ENCODE measurements around the gene FOXF1. TPM values are rescaled to one million over a fixed set of nuclear protein-coding genes. Genes with fewer than 3 reads are reported as not detected.

FOXF1 gene
- total and polyA plus RNA-seq, 9 of the 15 experiments (the other 6 are each of a cell fraction or from before 2014, with no cell fraction given), result 0.04 TPM; not detected in 8

GRCh38 chr16:86505899-86506864 is 4.1 kb upstream of the FOXF1 start:
- intact Hi-C loops (cut with micrococcal nuclease), result no loop called here
- CTCF ChIA-PET (ENCODE audit: low intra/inter-chr PET ratio), result no interaction called here
- POLR2A ChIA-PET, result interaction anchor here (0.6 kb wide), 1 partner anchor 467 kb away, joined by 3 read pairs; no protein-coding TSS in a partner anchor
- Histone ChIP-seq H2AFZ (ENCODE audit: low read depth, low read length) (no peak overlapping the region), H3K9me1 (ENCODE audit: control insufficient read depth, insufficient read depth, low read length) (no peaks in the 10 kb centered on the region), H3K4me2 (ENCODE audit: insufficient read depth, low read length) (no peak overlapping the region), H3K27ac (ENCODE audit: extremely low read depth, low read depth, low read length) (no peak overlapping the region), H3K4me3 (no peak overlapping the region), H3K4me1 (replicated peaks in 1 of 2; ENCODE audit: control insufficient read depth in 2 of 2, insufficient read depth in 2 of 2, low read length in 2 of 2) (peaks cover 0 to 11% of the 10 kb centered on the region in 2 experiments; a peak in 1 of 5 replicates), H3K9me3 (replicated peaks; ENCODE audit: control insufficient read depth, insufficient read depth, low read depth, low read length) (no peaks in the 10 kb centered on the region), H4K20me1 (replicated peaks; ENCODE audit: control insufficient read depth, insufficient read depth, low read length) (peaks cover 6% of the 10 kb centered on the region; the same call in 1 of the 2 replicates), H3K27me3 (ENCODE audit: control insufficient read depth in 2 of 2, insufficient read depth in 2 of 2, low read length in 2 of 2) (peaks cover 34 to 65% of the 10 kb centered on the region in 2 experiments), H3K79me2 (ENCODE audit: control insufficient read depth, insufficient read depth, low read length) (no peaks in the 10 kb centered on the region), H3K9ac (ENCODE audit: insufficient read depth in 1 of 2, low read depth in 2 of 2, low read length in 2 of 2) (no peak overlapping the region), H3K36me3 (ENCODE audit: control insufficient read depth, insufficient read depth, low read length) (no peaks in the 10 kb centered on the region)
- DNase-seq (ENCODE audit: extremely low read depth in 1 of 4, low spot score in 3 of 4) (no peak), FAIRE-seq (no peak), ATAC-seq (no peak)
- 3% methylated on average over 18 of the region's 27 CpGs for WGBS (ENCODE audit: insufficient coverage, low coverage, missing lambda C conversion rate)
- no TSS peak for BruUV-seq (replicated peaks)
- in situ Hi-C loops (cut with MboI), result no loop called here
- TF ChIP-seq HCFC1 (IDR thresholded peaks at IDR 0.05; ENCODE audit: low read depth, low read length) (no peak), ZFP91 (CRISPR knock-in tag; IDR thresholded peaks at IDR 0.05) (no peak), BRF1 (IDR thresholded peaks at IDR 0.05; ENCODE audit: borderline replicate concordance, extremely low read depth, insufficient read length) (no peak), POLR2AphosphoS2 (IDR thresholded peaks at IDR 0.05; ENCODE audit: low read length) (no peak), ZNF324 (CRISPR knock-in tag; IDR thresholded peaks at IDR 0.05) (no peak), ZNF133 (CRISPR knock-in tag; IDR thresholded peaks at IDR 0.05) (no peak), LEF1 (IDR thresholded peaks at IDR 0.05) (no peak), ZNF165 (CRISPR knock-in tag; IDR thresholded peaks at IDR 0.05; ENCODE audit: borderline replicate concordance) (no peak), DDX20 (tag; IDR thresholded peaks at IDR 0.05; ENCODE audit: low read depth) (no peak), SOX6 (IDR thresholded peaks at IDR 0.05) (no peak), ZNF668 (CRISPR knock-in tag; IDR thresholded peaks at IDR 0.05) (no peak), FOXP1 (CRISPR knock-in tag; IDR thresholded peaks at IDR 0.05) (no peak)

Measured in K562 (cell line).